Transverse colon (tissue), 4 donors: ENCODE results near the gene PRKCQ. TPM values are rescaled to one million over a fixed set of nuclear protein-coding genes. Genes with fewer than 3 reads are reported as not detected.

ENCODE experiments used
- DNase-seq: peaks from one replicate; pipeline ENCODE4 v3.0.0-alpha.2; 2019
- H3K27ac ChIP-seq, 4 donors: fragments of 200-600 bp; sonication (generic); 2 replicates each; pipeline ENCODE4 v1.5.1; 2016 to 2018; ENCODE audit warnings: inconsistent platforms in 4 of 4
- H3K27me3 ChIP-seq: fragments of 200-600 bp; sonication (generic); 2 replicates; pipeline ENCODE4 v1.5.1; 2017; ENCODE audit warnings: inconsistent platforms
- H3K36me3 ChIP-seq, 4 donors: fragments of 200-600 bp; sonication (generic); 2 replicates each; pipeline ENCODE4 v1.5.1; 2017 to 2019; ENCODE audit warnings: inconsistent platforms in 4 of 4
- H3K4me1 ChIP-seq, 4 donors: fragments of 200-600 bp; sonication (generic); 2 replicates each; pipeline ENCODE4 v1.5.1; 2017 to 2020; ENCODE audit warnings: inconsistent platforms in 4 of 4
- H3K4me3 ChIP-seq, 4 donors: fragments of 200-600 bp; sonication (generic); 1 replicate in 1 of 4; 2 replicates in 3 of 4; pipeline versions ENCODE4 v1.5.1 to v1.6.1; 2017 to 2019; ENCODE audit warnings: inconsistent platforms in 4 of 4
- H3K9me3 ChIP-seq, 2 donors: fragments of 200-600 bp; sonication (generic); 2 replicates each; pipeline ENCODE4 v1.5.1; 2017 to 2019; ENCODE audit warnings: inconsistent platforms in 2 of 2
- EP300 ChIP-seq: sonication (generic); formaldehyde crosslinking; IDR thresholded peaks from one replicate; pipeline ENCODE4 v1.6.1; 2017; ENCODE audit warnings: antibody characterized with exemption, low read depth
- POLR2A ChIP-seq: fragments of 450-650 bp; IDR thresholded peaks from one replicate; pipeline ENCODE4 v1.6.1; 2016; ENCODE audit warnings: antibody characterized with exemption, mild to moderate bottlenecking, moderate library complexity
- POLR2AphosphoS5 ChIP-seq, 3 donors: sonication (generic); formaldehyde crosslinking; IDR thresholded peaks; one replicate each; pipeline ENCODE4 v1.6.1; 2016; ENCODE audit warnings: antibody characterized with exemption in 3 of 3
- WGBS, 2 donors: methylation state at CpG; one replicate each; pipeline ENCODE4 v1.1.5; 2018; ENCODE audit warnings: low coverage in 1 of 2; 5-methylcytosine and 5-hydroxymethylcytosine counted together
- in situ Hi-C, 4 donors: fragments of 200-750 bp; cut with MboI; loops; one replicate each; pipeline versions ENCODE4 v1.15.0 to v1.15.1; 2017; ENCODE audit warnings: low sequenced_read_pairs in 3 of 4, low pct_ligation_motif_present in 1 of 4, low pct_unique_long_range_greater_than_20kb in 1 of 4
- intact Hi-C: fragments of 100-400 bp; cut with DNase I; formaldehyde crosslinking; loops from one replicate; pipeline ENCODE4 v1.15.1; 2023; ENCODE audit warnings: low total_unique reads
- total RNA-seq, 4 donors: library from RNA; depleted of rRNA; stranded (reverse); fragments of >200 nt; gene quantifications; one replicate each; pipeline ENCODE4 v1.1.0, GENCODE V29; 2016
- TF ChIP-seq, protein P1 (sequence below), 5 experiments: fragments of 200-600 bp in 3 of 5; fragments of 450-650 bp in 2 of 5; sonication (generic) in 3 of 5; IDR thresholded peaks; 1 replicate in 2 of 5; 2 replicates in 3 of 5; pipeline ENCODE4 v1.5.1; 2016 to 2017; ENCODE audit warnings: antibody characterized with exemption in 5 of 5, inconsistent platforms in 3 of 5, mild to moderate bottlenecking in 2 of 5, moderate library complexity in 1 of 5

The PRKCQ gene
- total RNA-seq, 4 donors from 2014 or later = 0.60 to 2.7 (median 1.2) TPM

DNA sequence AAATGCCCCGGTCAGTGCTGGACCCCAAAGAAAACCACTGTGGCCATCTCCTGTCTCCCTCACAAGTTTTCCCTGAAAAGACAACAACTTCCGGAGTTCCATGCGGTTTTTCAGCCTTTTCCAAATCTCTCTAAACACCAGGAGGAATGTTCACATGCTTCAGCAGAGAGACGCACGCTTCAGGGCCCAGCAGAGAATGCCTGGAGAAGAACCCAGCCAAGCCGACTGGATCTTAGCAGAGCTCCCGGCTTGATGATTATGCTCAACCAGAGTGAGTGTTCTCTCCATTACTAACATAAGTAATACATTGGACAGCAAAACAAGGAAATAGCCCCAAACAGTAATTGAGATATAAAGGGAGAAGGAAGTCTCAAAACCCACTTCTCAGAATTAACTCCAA, 17.9 kb downstream of the PRKCQ start:
- TF ChIP-seq, protein P1, sequence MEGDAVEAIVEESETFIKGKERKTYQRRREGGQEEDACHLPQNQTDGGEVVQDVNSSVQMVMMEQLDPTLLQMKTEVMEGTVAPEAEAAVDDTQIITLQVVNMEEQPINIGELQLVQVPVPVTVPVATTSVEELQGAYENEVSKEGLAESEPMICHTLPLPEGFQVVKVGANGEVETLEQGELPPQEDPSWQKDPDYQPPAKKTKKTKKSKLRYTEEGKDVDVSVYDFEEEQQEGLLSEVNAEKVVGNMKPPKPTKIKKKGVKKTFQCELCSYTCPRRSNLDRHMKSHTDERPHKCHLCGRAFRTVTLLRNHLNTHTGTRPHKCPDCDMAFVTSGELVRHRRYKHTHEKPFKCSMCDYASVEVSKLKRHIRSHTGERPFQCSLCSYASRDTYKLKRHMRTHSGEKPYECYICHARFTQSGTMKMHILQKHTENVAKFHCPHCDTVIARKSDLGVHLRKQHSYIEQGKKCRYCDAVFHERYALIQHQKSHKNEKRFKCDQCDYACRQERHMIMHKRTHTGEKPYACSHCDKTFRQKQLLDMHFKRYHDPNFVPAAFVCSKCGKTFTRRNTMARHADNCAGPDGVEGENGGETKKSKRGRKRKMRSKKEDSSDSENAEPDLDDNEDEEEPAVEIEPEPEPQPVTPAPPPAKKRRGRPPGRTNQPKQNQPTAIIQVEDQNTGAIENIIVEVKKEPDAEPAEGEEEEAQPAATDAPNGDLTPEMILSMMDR (IDR thresholded peaks at IDR 0.05) = no peak
- TF ChIP-seq POLR2AphosphoS5 (IDR thresholded peaks at IDR 0.05) (no peak), POLR2A (no peak), EP300 (no peak)
- H3K4me1 ChIP-seq = no peaks in the 10 kb centered on the region
- DNase-seq = no peak
- in situ Hi-C loops (no loop called here), intact Hi-C loops (no loop called here)
- H3K27me3 ChIP-seq = no peaks in the 10 kb centered on the region
- H3K9me3 ChIP-seq = no peaks in the 10 kb centered on the region
- H3K4me3 ChIP-seq = no peak overlapping the region
- no peak overlapping the region for H3K27ac ChIP-seq
- 68 to 83% methylated on average over 1 to 7 of the region's 7 CpGs for WGBS, 2 donors
- H3K36me3 ChIP-seq = no peaks in the 10 kb centered on the region

DNA sequence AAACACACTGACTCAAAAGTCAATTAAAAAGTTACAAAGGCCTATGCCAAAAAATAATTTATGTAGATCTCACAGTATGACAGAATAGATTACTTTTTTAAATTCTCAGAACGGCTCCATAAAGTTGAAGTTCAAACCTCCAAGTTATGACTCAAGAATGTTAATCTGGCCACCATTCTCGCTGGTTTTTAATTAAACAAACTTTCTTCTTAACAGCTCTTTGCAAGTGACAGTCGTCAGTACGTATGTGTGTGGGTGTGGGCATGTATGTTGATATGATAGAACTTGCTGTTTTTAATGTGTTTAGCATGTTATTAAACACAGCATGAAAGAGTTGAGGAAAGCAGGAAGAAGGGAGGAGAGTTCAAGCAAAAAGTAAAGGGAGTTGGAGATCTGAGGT, 18.5 kb downstream of the PRKCQ start:
- 54% methylated on average over 4 of the region's 4 CpGs for WGBS, 2 donors
- Histone ChIP-seq H3K27ac (no peak overlapping the region), H3K9me3 (no peaks in the 10 kb centered on the region), H3K4me1 (no peaks in the 10 kb centered on the region), H3K27me3 (no peaks in the 10 kb centered on the region), H3K4me3 (no peak overlapping the region), H3K36me3 (no peaks in the 10 kb centered on the region)
- TF ChIP-seq POLR2AphosphoS5 (IDR thresholded peaks at IDR 0.05) (no peak), EP300 (no peak), POLR2A (no peak)
- TF ChIP-seq, protein P1 (IDR thresholded peaks at IDR 0.05) = no peak
- no peak for DNase-seq
- intact Hi-C loops (no loop called here), in situ Hi-C loops (no loop called here)

DNA sequence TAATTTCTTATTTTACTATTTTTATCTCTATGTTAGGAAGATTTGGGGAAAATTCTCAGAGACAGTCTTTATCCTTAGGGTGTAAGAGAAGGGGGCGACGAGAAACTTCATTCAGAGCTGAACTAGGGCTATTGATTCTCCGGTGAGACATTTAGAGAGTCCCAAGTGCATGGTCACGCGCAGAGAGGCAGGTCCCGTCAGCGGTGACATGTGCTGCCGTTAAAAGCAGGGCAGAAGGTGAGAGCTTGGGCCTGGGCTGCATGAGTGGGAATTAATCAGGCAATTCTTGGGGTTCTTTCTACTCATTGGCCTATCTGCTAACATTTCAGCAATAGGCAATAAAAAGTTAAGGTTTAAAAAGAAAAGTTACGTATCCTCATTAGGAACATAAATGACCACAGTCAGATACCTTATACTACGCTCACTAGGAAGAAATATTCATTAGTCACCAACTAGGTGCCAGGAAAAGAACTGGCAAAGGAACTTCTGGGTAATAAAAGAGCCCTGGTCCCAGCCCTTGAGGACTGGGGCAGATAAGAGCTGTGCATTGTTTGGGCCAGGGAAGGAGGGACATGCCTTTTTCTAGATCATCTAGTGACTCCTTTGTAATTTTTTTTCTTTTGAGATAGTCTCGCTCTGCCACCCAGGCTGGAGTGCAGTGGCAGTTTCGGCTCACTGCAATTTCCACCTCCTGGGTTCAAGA, 21.2 kb downstream of the PRKCQ start:
- in situ Hi-C loops (no loop called here), intact Hi-C loops (no loop called here)

DNA sequence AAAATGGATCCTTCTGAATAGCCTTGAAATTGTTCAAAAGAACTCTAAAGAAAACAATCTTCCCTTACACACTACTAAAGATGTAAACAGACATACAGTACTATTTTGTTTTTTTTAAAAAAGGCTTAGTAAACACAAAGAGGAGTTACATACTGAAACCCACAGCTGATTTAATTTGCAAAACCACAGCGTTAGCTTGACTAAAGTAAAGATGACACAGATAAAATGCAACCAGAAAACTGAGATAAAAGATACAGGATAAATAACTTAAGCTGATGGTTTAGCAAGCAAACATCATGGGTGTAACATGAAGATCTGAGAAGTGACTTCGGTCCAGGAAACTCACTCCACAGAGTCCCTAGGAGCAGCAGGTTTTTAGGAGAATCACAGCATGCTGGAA, 21.8 kb downstream of the PRKCQ start:
- no peaks in the 10 kb centered on the region for H3K9me3 ChIP-seq
- H3K4me3 ChIP-seq = no peak overlapping the region
- H3K27ac ChIP-seq = peak overlapping the region; percentile 0 to 39 (median 32)
- no peaks in the 10 kb centered on the region for H3K27me3 ChIP-seq
- intact Hi-C loops = no loop called here
- in situ Hi-C loops = no loop called here
- WGBS, 2 donors = 73 to 84% methylated on average over 2 of the region's 2 CpGs
- no peaks in the 10 kb centered on the region for H3K4me1 ChIP-seq
- TF ChIP-seq EP300 (no peak), POLR2A (no peak), POLR2AphosphoS5 (IDR thresholded peaks at IDR 0.05) (no peak)
- TF ChIP-seq, protein P1 (IDR thresholded peaks at IDR 0.05) = no peak
- no peak for DNase-seq
- no peaks in the 10 kb centered on the region for H3K36me3 ChIP-seq

More for the DNA sequence above, 21.2 kb downstream of the PRKCQ start:
- no peak for DNase-seq
- H3K36me3 ChIP-seq = no peaks in the 10 kb centered on the region
- H3K4me3 ChIP-seq = no peak overlapping the region
- no peaks in the 10 kb centered on the region for H3K27me3 ChIP-seq
- H3K9me3 ChIP-seq = no peaks in the 10 kb centered on the region
- H3K27ac ChIP-seq = peak overlapping the region; percentile 0 to 39 (median 32)
- TF ChIP-seq EP300 = no peak
- TF ChIP-seq, protein P1 (IDR thresholded peaks at IDR 0.05) = no peak
- no peak for TF ChIP-seq POLR2A
- no peak for TF ChIP-seq POLR2AphosphoS5 (IDR thresholded peaks at IDR 0.05)
- no peaks in the 10 kb centered on the region for H3K4me1 ChIP-seq
- WGBS, 2 donors = 88 to 92% methylated on average over 9 to 12 of the region's 12 CpGs
